Left hindlimb (tissue), 1 donor: ENCODE measurements around the gene FAM240B.

ENCODE experiments used
- DNase-seq: peaks from one replicate; pipeline ENCODE4 v3.0.0-alpha.2; 2018

Gene FAM240B

DNA sequence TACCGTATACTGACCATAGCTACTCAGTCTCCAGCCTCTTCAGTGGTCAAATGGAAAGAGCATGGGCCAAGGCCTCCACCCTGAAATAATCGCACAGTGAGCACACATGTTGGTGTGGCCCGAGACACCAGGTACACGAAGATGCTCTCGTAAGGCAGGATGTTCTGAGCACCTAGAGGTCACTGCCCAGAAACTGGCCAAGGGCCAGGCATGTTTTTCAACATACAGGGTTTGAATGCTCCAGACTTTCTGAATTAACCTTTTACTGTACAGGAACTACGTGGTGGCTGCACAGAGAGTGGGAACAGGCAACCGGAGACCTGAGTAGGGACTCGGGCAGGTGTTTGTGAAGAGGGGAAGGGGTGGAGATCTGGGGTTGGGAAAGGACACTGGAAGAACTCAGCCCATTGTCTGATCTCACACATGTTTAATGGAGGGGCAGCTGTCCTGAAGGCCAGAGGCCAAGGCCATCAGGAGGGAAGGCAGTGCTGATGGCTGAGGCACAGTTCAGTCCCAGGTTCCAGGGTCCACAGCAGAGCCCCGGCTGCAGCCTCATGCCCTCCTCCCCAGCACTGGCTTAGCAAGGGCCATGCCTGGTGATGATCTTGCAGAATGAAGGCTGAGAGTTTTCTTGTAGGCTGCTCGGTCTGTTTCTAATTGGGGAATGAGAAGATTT lies 51.0 kb downstream of the FAM240B start:
- DNase-seq, result no peak

DNA sequence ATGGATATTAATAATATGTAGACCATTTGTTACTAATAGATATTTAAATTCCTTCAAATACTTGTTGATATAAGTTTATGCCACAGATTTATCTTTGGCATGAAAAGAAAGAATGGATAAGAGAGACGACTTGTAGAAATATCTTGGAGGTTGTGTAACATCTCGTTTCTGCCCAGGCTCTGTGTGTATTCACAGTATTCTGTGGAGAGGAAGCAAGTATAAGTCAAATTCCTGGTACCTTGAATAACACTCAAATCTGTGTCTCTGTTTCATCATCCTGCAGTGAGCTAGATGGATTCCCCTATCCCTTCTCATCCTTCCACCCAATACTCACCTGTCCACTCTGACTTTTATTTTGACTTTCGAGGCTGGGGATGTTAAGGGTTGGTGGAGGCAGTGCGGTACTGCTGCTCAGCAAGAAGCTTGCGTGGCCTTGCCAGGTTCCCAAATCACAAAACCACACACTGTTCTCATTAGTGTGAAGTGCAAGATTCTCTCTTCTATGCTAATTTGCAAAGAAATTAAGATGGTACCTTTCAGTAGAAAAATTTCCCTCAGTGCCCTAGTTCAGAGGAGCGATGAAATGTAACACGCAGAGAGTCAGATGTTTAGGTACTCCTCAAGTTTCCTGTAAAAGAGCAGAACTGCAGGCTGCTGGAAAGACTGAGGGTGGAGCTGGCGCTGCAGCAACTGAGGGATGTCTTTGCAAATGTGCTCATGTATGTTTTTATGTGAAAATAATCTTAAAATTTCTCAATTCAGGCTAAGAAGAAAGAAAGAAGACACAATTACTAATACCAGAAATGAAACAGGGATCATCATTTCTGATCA lies 57.0 kb downstream of the FAM240B start:
- DNase-seq, result no peak

DNA sequence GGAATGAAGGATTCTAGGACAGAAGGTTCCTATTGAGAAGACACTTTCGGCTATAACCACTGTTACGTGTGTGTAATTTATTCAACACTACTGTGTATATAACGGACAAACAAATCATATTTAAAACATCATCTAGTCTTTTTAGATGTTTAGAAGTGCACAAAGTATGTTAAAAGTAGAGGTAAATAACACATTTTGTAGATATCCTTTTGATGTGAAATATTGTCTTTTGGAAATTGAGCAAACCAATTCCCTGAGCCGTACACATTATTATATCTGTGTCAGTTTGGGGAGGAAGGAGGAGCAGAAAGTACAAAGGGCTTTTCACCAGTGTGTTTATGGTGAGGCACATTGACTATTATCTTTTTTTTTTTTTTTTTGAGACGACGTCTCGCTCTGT lies 60.4 kb downstream of the FAM240B start:
- DNase-seq, result no peak

DNA sequence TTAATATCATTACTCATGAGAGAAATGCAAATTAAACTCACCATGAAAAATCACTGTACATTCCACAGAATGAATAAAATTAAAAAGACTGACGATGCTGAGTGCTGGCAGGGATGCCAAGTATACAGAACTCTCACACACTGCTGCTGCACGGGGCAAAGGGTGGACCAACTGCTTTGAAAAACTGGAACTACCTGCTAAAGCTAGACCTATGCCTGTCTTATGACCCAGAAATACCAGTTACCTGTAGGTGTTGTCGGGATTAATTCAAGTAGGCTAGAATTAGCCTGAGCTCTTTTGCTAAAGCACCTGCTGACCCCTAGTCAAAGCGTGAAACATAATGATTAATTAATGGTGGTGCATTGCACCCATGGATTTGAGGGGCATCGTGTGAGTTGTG lies 63.0 kb downstream of the FAM240B start:
- DNase-seq, result no peak

DNA sequence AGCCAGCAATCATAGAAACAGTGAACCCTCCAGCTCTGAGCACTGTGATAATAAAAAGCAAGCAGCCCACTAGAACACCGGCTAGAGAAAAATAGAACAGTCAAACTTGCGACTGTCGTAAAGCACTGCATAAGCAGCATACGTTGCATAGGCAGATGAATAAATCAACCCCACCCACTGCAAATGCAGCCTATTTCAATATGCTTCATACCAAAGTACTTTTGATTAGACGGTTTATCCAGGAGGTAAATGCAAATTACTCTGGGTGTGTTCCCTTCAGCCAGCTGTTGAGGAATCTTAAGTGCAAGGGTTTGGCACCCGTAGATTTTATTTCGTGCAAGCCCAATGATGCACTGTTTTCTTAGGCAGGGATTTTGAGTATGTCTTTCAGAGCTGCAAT lies 67.4 kb downstream of the FAM240B start:
- no peak for DNase-seq

DNA sequence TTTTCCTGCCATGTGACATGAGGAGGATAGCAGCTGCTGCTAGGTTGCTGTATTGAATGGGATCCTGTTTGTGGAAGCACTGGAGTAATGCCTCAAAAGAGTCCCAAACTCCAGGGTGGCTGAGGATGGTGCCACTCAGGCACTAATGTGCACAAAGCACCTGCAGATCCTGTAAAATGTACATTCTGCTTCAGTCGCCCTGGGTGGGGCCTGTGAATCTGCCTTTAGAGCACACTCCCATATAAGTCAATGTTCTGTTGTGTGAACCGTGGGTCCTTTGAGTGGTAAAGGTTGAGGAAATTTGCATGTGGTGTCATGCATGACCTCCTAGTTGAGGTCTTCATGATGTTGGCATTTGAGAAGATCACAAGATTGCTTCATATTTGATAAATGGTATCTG lies 67.9 kb downstream of the FAM240B start:
- DNase-seq, result no peak

DNA sequence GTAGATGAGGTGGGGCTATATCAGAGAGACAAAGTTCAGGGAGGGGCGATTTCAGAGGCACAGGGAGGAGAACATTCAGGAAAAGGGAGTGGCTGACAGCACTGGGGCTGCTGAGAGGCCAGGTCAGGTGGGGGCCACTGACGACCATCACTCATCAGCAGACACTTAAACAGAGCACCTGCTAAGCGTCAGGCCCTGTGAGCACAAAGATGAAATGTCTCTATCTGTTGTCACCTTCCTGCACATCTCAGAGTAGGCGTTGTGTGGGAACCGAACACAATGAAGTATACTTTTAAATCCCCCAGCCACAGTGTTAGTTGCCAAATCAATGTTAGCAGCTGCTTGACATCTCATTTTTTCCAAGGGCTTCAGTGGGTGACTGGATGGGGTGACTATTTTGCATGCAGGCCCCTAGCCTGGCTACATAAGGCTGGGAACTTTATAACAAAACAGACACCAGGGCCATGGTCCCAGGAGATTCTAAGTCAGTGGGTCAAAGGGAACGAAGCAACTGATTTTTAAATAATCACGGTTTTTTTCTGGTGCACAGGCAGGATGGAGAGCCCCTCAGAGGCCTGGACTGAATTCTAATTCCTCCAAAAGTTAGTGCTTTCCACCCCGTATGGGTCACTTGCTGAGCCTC lies 68.4 kb downstream of the FAM240B start:
- DNase-seq, result no peak

DNA sequence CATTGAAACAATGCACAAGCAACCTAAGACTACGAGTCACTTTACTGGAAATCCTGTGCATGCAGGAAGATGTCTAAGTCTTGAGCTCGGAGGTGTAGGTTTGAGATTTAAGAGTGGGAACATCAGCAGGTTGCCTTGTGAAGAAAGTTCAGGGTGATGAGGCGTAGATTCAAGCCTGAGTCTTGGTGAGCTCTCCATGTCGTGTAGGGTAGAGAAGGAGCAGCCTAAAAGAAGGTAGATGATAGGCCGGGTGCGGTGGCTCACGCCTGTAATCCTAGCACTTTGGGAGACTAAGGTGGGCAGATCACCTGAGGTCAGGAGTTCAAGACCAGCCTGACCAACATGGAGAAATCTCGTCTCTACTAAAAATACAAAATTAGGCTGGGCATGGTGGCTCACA lies 69.4 kb downstream of the FAM240B start:
- DNase-seq, result no peak

DNA sequence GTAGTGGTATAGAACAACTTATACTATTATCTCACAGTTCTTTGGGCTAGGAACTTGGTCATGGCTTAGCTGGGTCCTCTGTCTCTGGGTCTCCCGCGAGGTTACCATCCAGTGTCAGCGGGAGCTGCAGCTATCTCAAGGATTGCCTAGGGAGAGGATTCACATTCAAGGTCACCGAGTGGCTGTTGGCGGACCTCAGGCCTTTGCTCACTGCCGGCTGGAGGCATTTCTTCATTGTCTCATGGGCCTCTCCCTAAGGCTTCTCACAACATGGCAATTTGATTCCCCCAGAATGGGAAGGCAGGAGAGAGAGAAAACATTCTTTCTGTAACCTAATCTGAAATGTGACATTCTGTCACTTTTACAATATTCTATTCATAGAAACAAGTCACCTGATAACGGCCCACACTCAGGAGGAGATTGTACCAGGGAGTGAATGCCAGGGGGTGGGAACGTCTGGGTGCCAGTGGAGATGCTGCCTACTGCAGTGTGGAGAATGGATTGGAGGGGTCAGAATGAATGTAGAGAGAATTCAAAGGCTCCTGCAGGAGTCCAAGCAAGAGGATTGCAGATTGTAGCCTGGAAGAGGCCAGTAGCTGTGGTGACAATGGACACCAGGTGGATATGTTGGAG lies 70.1 kb downstream of the FAM240B start:
- no peak for DNase-seq

DNA sequence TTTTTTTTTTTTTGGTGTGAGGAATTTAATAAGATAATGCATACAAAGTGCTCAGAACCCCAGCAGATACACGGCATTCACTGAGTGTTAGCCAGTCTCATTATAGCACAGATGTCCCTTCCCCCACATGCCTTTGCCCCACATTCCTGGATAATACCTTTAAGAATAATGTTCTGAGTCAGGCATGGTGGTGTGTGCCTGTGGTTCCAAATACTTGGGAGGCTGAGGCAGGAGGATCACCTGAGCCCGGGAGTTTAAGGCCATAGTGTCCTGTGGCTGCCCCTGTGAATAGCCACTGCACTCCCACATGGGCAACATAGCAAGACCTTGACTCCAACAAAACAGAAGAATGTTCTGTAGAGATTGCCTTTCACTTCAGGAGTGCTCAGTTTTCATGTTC lies 75.3 kb downstream of the FAM240B start:
- no peak for DNase-seq
